ENCODE results near the gene MED12L. TPM values are rescaled to one million over a fixed set of nuclear protein-coding genes. Genes with fewer than 3 reads are reported as not detected.

The MED12L gene
- polyA plus RNA-seq, 1 experiment, result 0.06 TPM

DNA sequence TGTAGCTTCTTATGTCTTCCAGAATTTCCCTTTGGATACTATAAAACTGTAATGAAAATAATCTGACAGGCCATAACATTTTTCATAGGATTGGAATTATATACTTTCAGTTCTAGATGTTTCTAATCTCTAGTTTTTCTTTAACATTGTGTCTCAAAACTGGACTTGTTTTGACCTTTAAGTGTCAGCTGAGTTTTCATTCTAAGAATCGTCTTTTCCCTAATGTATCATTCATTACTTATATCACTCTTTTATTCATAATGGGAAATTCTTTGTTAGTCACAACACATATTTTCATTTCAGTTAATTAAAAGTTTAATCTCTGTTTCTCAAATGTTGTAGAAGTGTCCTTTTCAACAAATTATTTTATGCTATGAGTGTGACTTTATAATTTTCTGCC lies 105.6 kb downstream of the MED12L start:
- CTCF ChIA-PET, result interaction anchor here (0.8 kb wide), 1 partner anchor 1504 kb away, joined by 3 read pairs; no protein-coding TSS in a partner anchor
- TF ChIP-seq, protein P1, sequence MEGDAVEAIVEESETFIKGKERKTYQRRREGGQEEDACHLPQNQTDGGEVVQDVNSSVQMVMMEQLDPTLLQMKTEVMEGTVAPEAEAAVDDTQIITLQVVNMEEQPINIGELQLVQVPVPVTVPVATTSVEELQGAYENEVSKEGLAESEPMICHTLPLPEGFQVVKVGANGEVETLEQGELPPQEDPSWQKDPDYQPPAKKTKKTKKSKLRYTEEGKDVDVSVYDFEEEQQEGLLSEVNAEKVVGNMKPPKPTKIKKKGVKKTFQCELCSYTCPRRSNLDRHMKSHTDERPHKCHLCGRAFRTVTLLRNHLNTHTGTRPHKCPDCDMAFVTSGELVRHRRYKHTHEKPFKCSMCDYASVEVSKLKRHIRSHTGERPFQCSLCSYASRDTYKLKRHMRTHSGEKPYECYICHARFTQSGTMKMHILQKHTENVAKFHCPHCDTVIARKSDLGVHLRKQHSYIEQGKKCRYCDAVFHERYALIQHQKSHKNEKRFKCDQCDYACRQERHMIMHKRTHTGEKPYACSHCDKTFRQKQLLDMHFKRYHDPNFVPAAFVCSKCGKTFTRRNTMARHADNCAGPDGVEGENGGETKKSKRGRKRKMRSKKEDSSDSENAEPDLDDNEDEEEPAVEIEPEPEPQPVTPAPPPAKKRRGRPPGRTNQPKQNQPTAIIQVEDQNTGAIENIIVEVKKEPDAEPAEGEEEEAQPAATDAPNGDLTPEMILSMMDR (IDR thresholded peaks at IDR 0.05; ENCODE audit: insufficient read depth, low read depth, low read length), result no peak
- H3K4me3 ChIP-seq (ENCODE audit: low read depth, low read length), result no peak overlapping the region
- no peaks in the 10 kb centered on the region for H3K27me3 ChIP-seq (ENCODE audit: control insufficient read depth, insufficient read depth, low read length)
- no peak for DNase-seq (ENCODE audit: low read depth)
- no peaks in the 10 kb centered on the region for H3K36me3 ChIP-seq (ENCODE audit: control insufficient read depth, insufficient read depth, low read length)
- POLR2A ChIA-PET, result no interaction called here

- ChIA-PET CTCF (interaction anchor here (1.1 kb wide), 1 partner anchor 22 kb away, joined by 3 read pairs; no protein-coding TSS in a partner anchor), POLR2A (no interaction called here)
- Histone ChIP-seq H3K36me3 (ENCODE audit: control insufficient read depth, insufficient read depth, low read length) (no peaks in the 10 kb centered on the region), H3K27me3 (ENCODE audit: control insufficient read depth, insufficient read depth, low read length) (no peaks in the 10 kb centered on the region), H3K4me3 (ENCODE audit: low read depth, low read length) (no peak overlapping the region)
- TF ChIP-seq, protein P1 (IDR thresholded peaks at IDR 0.05; ENCODE audit: insufficient read depth, low read depth, low read length), result no peak
- DNase-seq (ENCODE audit: low read depth), result no peak
Measured at GRCh38 chr3:151192545-151192944, 107.1 kb downstream of the MED12L start.

DNA sequence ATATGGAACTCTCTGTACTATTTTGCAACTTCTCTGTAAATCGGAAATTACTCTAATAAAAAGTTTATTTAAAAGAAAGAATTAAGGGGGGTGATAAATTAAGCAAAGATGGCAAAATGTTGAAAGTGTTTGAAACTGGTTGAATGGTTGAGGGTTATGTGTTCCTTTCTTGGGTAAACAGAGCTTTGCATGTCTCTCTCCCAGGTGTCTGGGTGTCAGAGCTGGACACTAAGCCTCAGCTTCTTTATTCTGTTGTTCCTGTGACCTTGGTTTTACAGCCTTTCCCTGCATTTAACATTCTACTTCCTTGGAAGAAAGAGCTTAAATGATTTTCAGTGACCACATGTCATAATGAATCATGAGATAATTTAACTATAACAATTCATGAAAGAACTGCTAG lies 110.4 kb downstream of the MED12L start:
- Histone ChIP-seq H3K4me3 (ENCODE audit: low read depth, low read length) (no peak overlapping the region), H3K27me3 (ENCODE audit: control insufficient read depth, insufficient read depth, low read length) (no peaks in the 10 kb centered on the region), H3K36me3 (ENCODE audit: control insufficient read depth, insufficient read depth, low read length) (no peaks in the 10 kb centered on the region)
- ChIA-PET POLR2A (no interaction called here), CTCF (interaction anchor here (1.3 kb wide), 1 partner anchor 11 kb away, joined by 4 read pairs; no protein-coding TSS in a partner anchor)
- TF ChIP-seq, protein P1 (IDR thresholded peaks at IDR 0.05; ENCODE audit: insufficient read depth, low read depth, low read length), result no peak
- DNase-seq (ENCODE audit: low read depth), result no peak

GRCh38 chr3:151196434-151196833 lies 111.0 kb downstream of the MED12L start:
- Histone ChIP-seq H3K36me3 (ENCODE audit: control insufficient read depth, insufficient read depth, low read length) (no peaks in the 10 kb centered on the region), H3K4me3 (ENCODE audit: low read depth, low read length) (no peak overlapping the region), H3K27me3 (ENCODE audit: control insufficient read depth, insufficient read depth, low read length) (no peaks in the 10 kb centered on the region)
- no peak for DNase-seq (ENCODE audit: low read depth)
- POLR2A ChIA-PET, result no interaction called here
- CTCF ChIA-PET, result interaction anchor here (1.3 kb wide), 1 partner anchor 12 kb away, joined by 4 read pairs; no protein-coding TSS in a partner anchor
- TF ChIP-seq, protein P1 (IDR thresholded peaks at IDR 0.05; ENCODE audit: insufficient read depth, low read depth, low read length), result no peak

- no peak for DNase-seq (ENCODE audit: low read depth)
- Histone ChIP-seq H3K27me3 (ENCODE audit: control insufficient read depth, insufficient read depth, low read length) (no peaks in the 10 kb centered on the region), H3K4me3 (ENCODE audit: low read depth, low read length) (no peak overlapping the region), H3K36me3 (ENCODE audit: control insufficient read depth, insufficient read depth, low read length) (no peaks in the 10 kb centered on the region)
- ChIA-PET POLR2A (no interaction called here), CTCF (interaction anchor here (1.3 kb wide), 1 partner anchor 29 kb away, joined by 4 read pairs; no protein-coding TSS in a partner anchor)
- TF ChIP-seq, protein P1 (IDR thresholded peaks at IDR 0.05; ENCODE audit: insufficient read depth, low read depth, low read length), result no peak
Measured at GRCh38 chr3:151197228-151197627, 111.8 kb downstream of the MED12L start.
